GM19397 (cell line): ENCODE measurements around the gene CWF19L2.

Experiments used
- ATAC-seq: cut with Tn5 transposase; IDR thresholded peaks from one replicate; pipeline ENCODE4 v1.9.1; 2021; ENCODE audit warnings: mild to moderate bottlenecking, moderate library complexity; ENCODE audit not compliant: unreplicated experiment

The CWF19L2 gene

DNA sequence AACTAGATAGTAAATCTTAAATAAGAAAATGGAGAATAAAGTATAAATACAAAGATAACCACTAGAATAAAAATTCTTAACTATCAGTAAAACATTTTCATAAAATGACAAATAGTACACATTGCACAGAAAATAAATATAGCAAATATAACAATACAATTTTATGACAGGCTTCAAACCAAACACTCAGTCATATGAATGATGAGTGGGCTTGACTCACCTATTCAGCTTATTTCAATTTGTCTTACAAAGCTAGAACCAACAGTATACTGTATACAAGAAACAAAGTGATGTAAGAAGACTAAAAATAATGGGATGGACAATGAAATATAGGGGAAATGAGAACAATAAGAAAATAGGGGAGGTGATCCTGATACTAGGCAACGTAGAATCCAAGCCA is 141.2 kb downstream of the CWF19L2 start:
- ATAC-seq: no peak

DNA sequence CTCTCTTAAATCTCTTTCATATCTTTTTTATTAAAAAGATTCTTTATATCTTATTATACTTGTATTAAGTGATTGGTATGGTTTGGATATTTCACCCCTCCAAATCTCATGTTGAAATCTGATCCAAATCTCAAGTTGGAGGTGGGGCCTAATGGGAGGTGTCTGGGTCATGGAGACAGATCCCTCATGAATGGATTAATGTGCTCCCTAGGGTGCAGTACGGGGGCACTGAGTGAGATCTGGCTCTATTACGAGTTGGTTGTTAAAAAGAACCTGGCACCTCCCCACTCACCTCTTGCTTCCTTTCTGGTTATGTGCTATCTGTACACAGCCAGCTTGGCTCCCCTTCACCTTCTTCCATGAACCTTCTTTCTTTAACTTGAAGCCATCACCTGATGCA is 149.6 kb downstream of the CWF19L2 start:
- ATAC-seq: no peak

DNA sequence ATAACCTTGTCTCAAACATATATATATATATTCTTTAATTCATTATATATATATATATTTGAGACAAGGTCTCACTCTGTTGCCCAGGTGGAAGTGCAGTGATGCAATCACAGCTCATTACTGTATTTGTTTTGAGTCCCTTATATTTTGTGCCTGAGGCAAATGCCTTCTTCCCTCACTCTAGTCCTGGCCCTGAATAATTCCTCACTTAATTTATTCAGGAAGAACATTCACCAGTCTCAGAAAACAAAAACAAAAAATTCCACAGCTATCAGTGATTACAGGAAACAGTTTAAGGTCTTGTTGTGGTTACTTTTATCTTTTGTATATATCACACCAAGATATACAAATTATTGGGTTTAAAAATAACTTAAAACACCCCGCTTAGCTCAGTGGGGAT is 155.7 kb downstream of the CWF19L2 start:
- no peak for ATAC-seq

DNA sequence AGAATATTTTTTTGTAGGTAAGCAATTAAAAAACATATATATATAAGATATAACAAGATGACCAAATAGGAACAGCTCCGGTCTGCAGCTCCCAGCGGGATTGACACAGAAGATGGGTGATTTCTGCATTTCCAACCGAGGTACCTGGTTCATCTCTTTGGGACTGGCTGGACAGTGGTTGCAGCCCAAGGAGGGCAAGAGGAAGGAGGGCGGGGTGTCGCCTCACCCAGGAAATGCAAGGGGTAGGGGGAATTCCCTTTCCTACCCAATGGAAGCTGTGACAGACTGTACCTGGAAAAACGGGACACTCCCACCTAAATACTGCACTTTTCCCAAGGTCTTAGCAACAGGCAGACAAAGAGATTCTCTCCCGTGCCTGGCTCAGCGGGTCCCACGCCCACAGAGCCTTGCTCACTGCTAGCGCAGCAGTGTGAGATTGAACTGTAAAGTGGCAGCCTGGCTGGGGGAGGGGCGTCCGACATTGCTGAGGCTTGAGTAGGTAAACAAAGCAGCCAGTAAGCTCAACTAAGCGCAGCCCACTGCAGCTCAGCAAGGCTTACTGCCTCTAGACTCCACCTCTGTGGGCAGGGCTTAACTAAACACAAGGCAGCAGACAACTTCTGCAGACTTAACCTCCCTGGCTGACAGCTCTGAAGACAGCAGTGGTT is 163.8 kb downstream of the CWF19L2 start:
- ATAC-seq: no peak

DNA sequence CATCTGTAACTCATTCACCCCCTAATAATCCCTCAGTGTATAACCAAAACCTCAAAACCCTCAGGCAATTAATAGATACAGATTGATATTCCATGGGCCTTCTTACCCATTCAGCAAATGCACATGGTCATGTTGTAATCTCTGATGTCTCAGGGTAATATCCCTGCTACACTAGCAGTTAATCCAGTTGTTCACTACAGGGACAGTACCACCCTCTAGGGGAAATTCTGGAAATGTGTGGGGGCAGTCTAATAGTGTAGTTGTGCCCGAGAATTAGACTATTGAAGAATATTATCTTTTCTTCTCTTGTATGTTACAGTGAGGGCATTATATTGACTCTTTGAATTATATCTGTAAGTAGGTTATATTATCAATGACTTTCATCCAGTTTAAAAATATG is 175.4 kb downstream of the CWF19L2 start:
- ATAC-seq: no peak
